Measurements from ENCODE around the gene MAN1C1.

DNA sequence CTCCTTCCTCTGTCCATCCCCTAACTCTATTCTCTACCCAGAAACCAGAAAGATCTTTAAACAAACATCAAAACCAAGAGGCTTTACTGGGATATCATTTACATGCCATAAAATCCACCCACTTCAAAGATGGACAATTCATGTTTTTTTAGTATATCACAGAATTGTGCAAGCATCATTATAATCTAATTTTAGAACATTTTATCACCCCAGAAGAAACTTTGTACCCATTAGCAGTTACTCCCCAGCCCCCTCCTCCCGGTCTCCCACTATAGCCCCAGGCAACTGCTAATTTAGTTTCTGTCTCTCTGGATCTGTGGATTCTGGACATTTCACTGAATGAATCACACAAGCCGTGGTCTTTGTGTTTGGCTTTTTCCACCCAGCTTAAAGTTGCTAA lies 178.6 kb downstream of the MAN1C1 start:
- TF ChIP-seq, protein P1, sequence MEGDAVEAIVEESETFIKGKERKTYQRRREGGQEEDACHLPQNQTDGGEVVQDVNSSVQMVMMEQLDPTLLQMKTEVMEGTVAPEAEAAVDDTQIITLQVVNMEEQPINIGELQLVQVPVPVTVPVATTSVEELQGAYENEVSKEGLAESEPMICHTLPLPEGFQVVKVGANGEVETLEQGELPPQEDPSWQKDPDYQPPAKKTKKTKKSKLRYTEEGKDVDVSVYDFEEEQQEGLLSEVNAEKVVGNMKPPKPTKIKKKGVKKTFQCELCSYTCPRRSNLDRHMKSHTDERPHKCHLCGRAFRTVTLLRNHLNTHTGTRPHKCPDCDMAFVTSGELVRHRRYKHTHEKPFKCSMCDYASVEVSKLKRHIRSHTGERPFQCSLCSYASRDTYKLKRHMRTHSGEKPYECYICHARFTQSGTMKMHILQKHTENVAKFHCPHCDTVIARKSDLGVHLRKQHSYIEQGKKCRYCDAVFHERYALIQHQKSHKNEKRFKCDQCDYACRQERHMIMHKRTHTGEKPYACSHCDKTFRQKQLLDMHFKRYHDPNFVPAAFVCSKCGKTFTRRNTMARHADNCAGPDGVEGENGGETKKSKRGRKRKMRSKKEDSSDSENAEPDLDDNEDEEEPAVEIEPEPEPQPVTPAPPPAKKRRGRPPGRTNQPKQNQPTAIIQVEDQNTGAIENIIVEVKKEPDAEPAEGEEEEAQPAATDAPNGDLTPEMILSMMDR (IDR thresholded peaks at IDR 0.05) = no peak
- TF ChIP-seq EZH2 (IDR thresholded peaks at IDR 0.05; ENCODE audit: borderline replicate concordance, insufficient read depth, low read depth, low read length, poor library complexity, severe bottlenecking) = no peak
